Ascending aorta (tissue), 2 donors: ENCODE data around the gene RFX2. TPM values are rescaled to one million over a fixed set of nuclear protein-coding genes. Genes with fewer than 3 reads are reported as not detected.
"Not testable (repeated sequence)": the region's sequence is repeated elsewhere in the genome, so short reads cannot be mapped to it uniquely, and the experiment has no call there.

Source experiments
- DNase-seq, 2 donors: peaks; one replicate each; pipeline ENCODE4 v3.0.0-alpha.2; 2019; ENCODE audit warnings: low spot score in 2 of 2
- H3K27ac ChIP-seq, 2 donors: fragments of 200-600 bp; sonication (generic); one replicate each; pipeline ENCODE4 v1.5.1; 2016 to 2017; ENCODE audit warnings: mild to moderate bottlenecking in 1 of 2
- H3K27me3 ChIP-seq: fragments of 200-600 bp; sonication (generic); one replicate; pipeline ENCODE4 v1.5.1; 2017
- H3K36me3 ChIP-seq, 2 donors: fragments of 200-600 bp; sonication (generic); one replicate each; pipeline ENCODE4 v1.5.1; 2016
- H3K4me1 ChIP-seq, 2 donors: fragments of 200-600 bp; sonication (generic); one replicate each; pipeline ENCODE4 v1.5.1; 2016 to 2017; ENCODE audit warnings: mild to moderate bottlenecking in 1 of 2
- H3K4me3 ChIP-seq, 2 donors: fragments of 200-600 bp; sonication (generic); one replicate each; pipeline ENCODE4 v1.5.1; 2016 to 2017; ENCODE audit warnings: mild to moderate bottlenecking in 1 of 2
- H3K9me3 ChIP-seq, 2 donors: fragments of 200-600 bp; sonication (generic); one replicate each; pipeline ENCODE4 v1.5.1; 2016
- CTCF ChIP-seq, 3 experiments: fragments of 200-600 bp in 2 of 3; fragments of 450-650 bp in 1 of 3; sonication (generic) in 2 of 3; IDR thresholded peaks; one replicate each; pipeline ENCODE4 v1.5.1; 2016 to 2019; ENCODE audit warnings: antibody characterized with exemption in 3 of 3, mild to moderate bottlenecking in 1 of 3, moderate library complexity in 1 of 3
- intact Hi-C: fragments of 100-400 bp; cut with DNase I; formaldehyde crosslinking; loops from one replicate; pipeline ENCODE4 v1.15.1; 2023
- total RNA-seq: library from RNA; depleted of rRNA; stranded (reverse); fragments of >200 nt; gene quantifications from one replicate; pipeline ENCODE4 v1.1.0, GENCODE V29; 2016

The RFX2 gene
- total RNA-seq, 1 donor from 2014 or later, result 107 TPM

- H3K27ac ChIP-seq, result no peak overlapping the region
- no peak for TF ChIP-seq CTCF (IDR thresholded peaks at IDR 0.05)
- DNase-seq, result no peak
- H3K36me3 ChIP-seq, result no peaks in the 10 kb centered on the region
- no peaks in the 10 kb centered on the region for H3K27me3 ChIP-seq
- H3K9me3 ChIP-seq, result no peaks in the 10 kb centered on the region
- H3K4me1 ChIP-seq, result no peaks in the 10 kb centered on the region
- no peak overlapping the region for H3K4me3 ChIP-seq
- intact Hi-C loops, result no loop called here
Measured at GRCh38 chr19:6115992-6116391, 5.7 kb upstream of the RFX2 start.

- intact Hi-C loops, result loop anchor here (5.0 kb wide), 2 partner anchors 136 to 211 kb away; partner anchors contain the start of genes NDUFA11, RANBP3 and VMAC
- no peak for TF ChIP-seq CTCF (IDR thresholded peaks at IDR 0.05)
- Histone ChIP-seq H3K9me3 (no peaks in the 10 kb centered on the region), H3K27me3 (no peaks in the 10 kb centered on the region), H3K36me3 (no peaks in the 10 kb centered on the region), H3K27ac (no peak overlapping the region), H3K4me1 (peaks cover 3 to 4% of the 10 kb centered on the region in 2 donors), H3K4me3 (no peak overlapping the region)
- no peak for DNase-seq
Measured at GRCh38 chr19:6113616-6114188, 3.4 kb upstream of the RFX2 start.

- no peak for DNase-seq
- H3K27ac ChIP-seq, result peak overlapping the region; percentile 90 to 94
- no peaks in the 10 kb centered on the region for H3K36me3 ChIP-seq
- H3K4me1 ChIP-seq, result peaks cover 3 to 4% of the 10 kb centered on the region in 2 donors
- H3K27me3 ChIP-seq, result no peaks in the 10 kb centered on the region
- H3K4me3 ChIP-seq, result peak overlapping the region; percentile 95 to 97
- no peaks in the 10 kb centered on the region for H3K9me3 ChIP-seq
- intact Hi-C loops, result loop anchor here (1.0 to 5.0 kb wide), 5 partner anchors 19 to 208 kb away; partner anchors contain the start of genes NDUFA11, RANBP3 and VMAC
- TF ChIP-seq CTCF (IDR thresholded peaks at IDR 0.05), result no peak
Measured at GRCh38 chr19:6109947-6110346, 353 bp downstream of the RFX2 start.

GRCh38 chr19:6108721-6109633 lies 1.3 kb downstream of the RFX2 start:
- Histone ChIP-seq H3K4me3 (peak overlapping the region; percentile 95 to 97), H3K27ac (peak overlapping the region; percentile 90 to 94), H3K36me3 (no peaks in the 10 kb centered on the region), H3K27me3 (no peaks in the 10 kb centered on the region), H3K9me3 (no peaks in the 10 kb centered on the region), H3K4me1 (peaks cover 4 to 8% of the 10 kb centered on the region in 2 donors)
- TF ChIP-seq CTCF (IDR thresholded peaks at IDR 0.05), result peak in 1 of 3 experiments; percentile 4
- DNase-seq, result peak in 1 of 2 donors; percentile 89
- intact Hi-C loops, result loop anchor here (2.0 kb wide), 2 partner anchors 18 to 42 kb away; no protein-coding TSS in a partner anchor

- peak overlapping the region; percentile 90 to 94 for H3K27ac ChIP-seq
- H3K4me1 ChIP-seq, result peaks cover 12 to 25% of the 10 kb centered on the region in 2 donors
- H3K36me3 ChIP-seq, H3K4me3 ChIP-seq, intact Hi-C loops, DNase-seq, H3K9me3 ChIP-seq, H3K27me3 ChIP-seq: not testable (repeated sequence)
Measured at GRCh38 chr19:6106643-6107294, 3.5 kb downstream of the RFX2 start.
